Activated T-helper 1 cell treated with Interleukin-2 at 50 U/mL for 16 hours (primary cell): ENCODE results near the gene CTDNEP1.

Source experiments
- DNase-seq: peaks from one replicate; pipeline ENCODE4 v3.0.0-alpha.2; 2020; ENCODE audit warnings: low read depth

Gene CTDNEP1

DNA sequence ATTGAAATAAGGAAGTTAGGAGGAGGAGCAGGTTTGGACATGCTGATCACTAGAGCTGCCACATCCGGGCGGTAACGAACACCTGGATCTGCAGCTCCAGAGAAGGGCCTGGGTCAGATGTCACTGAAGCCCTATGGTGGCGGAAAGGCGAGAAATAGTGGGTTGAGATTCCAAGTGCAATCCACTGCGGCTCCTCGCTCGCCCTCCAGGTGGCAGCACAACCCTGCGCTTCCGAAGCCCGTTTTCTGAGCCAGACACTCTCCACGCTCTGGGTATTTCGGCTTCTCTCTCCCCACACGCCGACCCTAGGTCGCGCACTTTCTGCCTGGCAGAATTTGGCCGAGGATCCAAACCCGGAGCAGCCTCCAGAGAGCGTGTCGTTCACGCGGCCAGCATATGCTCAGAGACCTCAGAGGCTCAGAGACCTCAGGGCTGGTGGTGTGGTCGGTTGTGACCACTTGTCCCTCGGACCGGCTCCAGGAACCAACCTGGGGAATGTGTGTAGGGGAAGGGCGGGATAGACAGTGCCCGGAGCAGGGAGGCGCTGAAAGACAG is 29.1 kb upstream of the CTDNEP1 start:
- peak; percentile 74 for DNase-seq

DNA sequence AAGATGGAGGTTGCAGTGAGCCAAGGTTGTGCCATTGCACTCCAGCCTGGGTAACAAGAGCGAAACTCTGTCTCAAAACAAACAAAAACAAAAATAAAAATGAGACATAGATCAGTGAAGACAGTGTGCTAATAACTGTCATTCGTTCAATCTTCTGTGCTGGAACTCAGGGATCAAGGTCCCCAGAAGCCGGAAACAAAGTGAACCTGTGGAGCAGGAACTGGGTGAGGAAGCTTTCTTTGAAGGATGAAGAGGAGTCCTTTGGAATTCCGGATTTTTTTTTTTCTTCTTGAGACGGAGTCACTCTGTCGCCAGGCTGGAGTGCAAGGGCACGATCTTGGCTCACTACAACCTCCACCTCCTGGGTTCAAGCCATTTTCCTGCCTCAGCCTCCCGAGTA is 27.9 kb upstream of the CTDNEP1 start:
- no peak for DNase-seq

- DNase-seq, result no peak
Measured at GRCh38 chr17:7266784-7267183, 15.2 kb upstream of the CTDNEP1 start.

GRCh38 chr17:7263801-7264078 is 12.2 kb upstream of the CTDNEP1 start:
- no peak for DNase-seq

GRCh38 chr17:7262935-7263800 is 11.6 kb upstream of the CTDNEP1 start:
- DNase-seq, result no peak

- no peak for DNase-seq
Measured at GRCh38 chr17:7262192-7262934, 10.8 kb upstream of the CTDNEP1 start, which contains the start of gene CLDN7. CLDN7 (minus strand) TSS chr17:7262478; CDS start chr17:7262043, 435 bp downstream.

DNA sequence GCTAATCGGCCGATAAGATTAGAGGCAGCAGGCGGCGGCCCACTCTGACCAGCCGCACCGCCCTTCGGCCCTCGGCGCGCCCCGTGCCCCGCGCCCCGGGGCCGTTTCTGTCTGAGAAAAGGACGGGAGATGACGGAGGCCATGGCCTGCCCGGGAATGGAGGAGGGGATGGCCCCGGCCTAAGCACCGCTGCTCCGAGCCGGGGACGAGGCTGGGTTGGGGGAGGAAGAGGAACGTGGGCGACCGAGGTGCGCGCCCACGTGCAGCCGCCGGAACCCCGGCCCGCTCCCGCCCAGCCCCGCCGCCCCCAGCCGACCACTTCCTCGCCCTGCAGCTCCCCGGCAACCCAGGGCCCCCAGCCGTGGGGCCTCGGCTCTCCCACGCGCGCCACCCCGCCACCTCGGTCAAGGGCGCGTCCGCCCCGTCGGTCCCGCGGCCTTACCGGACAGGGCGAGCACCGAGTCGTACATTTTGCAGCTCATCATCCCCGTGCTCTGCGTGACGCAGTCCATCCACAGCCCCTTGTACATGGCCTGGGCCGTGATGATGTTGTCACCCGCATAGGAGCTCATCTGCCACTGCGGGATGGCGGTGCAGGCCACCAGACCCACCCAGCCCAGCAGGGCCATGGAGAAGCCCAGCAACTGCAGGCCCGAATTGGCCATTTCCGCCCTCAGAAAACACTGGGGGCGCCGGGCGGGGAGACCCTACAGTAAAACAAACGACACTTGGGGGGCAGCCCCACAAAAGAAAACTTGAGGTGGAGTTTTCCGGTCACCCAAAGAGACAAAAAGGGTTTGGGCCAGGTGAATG is 10.1 kb upstream of the CTDNEP1 start:
- DNase-seq, result no peak

DNA sequence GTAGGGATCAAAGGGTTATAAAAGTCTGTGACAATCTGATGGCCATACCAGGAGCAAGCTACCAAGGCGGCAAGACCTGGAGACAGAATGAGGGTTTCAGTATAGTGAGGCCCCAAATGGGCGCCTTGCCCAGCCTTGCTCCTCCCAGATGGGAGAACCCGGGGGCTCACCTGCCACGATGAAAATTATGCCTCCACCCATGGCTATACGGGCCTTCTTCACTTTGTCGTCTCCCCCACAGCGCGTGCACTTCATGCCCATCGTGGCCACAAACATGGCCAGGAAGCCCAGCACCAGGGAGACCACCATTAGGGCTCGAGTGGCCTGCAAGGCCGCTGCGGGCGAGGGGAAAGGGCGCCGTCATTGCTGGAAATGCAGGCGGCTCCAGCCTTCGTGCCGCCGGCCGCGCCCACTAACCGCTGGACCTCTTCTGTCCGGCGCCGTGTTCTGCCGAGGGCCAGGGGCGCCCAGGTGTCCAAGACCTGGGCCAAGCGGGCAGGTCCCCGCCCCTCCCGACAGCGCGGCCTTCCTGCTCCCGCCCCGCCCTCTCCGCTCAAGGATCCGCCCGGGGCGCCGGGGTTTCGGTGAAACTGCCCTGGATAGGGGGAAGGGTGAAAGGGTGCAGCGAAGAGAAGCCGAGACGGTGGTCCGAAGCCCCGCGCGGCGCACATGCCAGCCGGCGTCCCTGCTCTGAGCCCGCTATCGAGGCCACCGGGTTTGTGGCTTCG is 9.3 kb upstream of the CTDNEP1 start:
- no peak for DNase-seq

- DNase-seq, result no peak
Measured at GRCh38 chr17:7260151-7260550, 8.6 kb upstream of the CTDNEP1 start.

GRCh38 chr17:7259555-7259889 is 8.0 kb upstream of the CTDNEP1 start:
- DNase-seq, result no peak

- DNase-seq, result no peak
Measured at GRCh38 chr17:7258731-7259554, 7.4 kb upstream of the CTDNEP1 start.

DNA sequence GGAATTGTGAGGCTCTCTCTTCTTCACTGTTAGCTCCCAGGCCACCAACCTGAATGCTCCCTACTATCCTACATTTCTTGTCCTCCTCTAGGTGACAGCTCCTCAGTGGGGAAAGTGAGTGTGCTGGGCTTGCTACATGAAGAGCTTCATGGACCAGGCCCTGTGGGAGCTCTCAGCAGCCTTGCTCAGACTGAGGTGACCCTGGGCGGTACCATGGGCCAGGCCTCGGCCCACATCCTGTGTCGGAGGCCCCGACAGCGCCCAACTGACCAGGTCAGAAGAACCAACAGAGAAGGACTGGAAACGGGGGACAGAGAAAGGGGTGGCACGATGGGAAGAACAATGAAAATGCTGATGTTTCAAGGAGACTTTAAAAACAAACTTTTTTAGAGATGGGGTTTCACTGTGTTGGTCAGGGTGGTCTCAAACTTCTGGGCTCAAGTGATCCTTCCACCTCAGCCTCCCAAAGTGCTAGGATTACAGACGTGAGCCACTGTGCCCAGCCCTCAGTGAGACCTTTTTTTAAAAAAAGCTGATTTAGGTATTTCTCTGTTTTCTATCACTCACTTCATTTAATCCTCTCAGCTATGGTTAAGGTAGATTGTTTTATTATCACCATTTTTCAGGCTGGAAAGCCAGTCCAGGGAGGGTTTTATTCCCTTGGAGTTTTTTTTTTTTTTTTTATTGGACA is 5.4 kb upstream of the CTDNEP1 start:
- DNase-seq, result no peak

GRCh38 chr17:7254511-7254910 is 3.0 kb upstream of the CTDNEP1 start:
- no peak for DNase-seq

DNA sequence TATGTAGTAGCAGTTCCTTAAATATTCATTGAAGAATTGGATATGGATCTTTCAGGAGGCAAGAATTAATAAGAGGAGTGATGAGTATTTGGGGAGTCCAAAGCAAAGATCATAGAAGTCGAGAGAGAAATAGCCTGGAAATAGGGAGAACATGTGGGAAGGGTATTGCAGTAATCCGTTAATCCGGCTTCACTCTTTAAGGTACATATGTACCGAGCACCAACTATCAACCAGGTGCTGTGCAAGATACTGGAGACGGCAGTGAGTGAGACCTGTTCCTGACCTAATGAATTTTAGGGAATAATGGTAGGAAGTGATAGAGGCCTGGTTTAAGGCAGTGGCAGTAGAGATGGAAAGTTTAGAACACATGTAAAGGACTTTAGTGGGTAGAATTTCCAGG is 1.5 kb upstream of the CTDNEP1 start:
- DNase-seq, result no peak

DNA sequence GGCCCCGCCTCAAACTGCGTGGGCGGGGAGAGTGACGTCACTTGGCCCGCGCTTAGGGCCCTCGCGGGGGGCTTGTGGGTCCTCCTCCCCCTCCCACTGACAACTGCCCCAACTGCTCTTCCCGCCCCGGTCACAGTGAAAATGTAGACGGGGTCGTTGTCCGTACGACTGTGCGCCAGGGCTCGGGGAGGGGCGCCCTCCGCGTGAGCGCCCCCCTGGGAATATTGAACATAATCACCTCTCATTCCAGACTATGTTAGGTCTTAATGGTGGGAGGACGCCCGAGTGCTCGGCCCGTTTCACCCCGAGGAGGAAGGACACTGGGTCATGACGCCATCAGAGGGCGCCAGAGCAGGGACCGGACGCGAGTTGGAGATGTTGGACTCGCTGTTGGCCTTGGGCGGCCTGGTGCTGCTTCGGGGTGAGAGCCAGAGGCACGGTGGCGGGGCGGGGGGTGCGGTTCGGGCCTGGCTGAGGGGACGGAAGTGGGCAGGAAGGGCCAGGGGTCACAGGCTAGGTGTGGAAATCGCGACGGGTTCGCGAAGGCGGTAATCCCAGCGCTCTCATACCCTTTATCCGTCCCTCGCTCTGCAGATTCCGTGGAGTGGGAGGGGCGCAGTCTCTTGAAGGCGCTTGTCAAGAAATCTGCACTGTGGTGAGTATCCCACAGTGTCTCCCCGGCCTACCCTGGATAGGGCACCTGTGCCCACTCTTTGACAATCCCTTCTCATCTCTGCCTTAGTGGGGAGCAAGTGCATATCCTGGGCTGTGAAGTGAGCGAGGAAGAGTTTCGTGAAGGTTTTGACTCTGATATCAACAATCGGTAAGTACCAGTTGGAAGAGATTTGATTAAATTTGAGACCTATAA is 876 bp upstream of the CTDNEP1 start, which contains the start of gene ELP5:
TSS of gene ELP5 (plus strand) at position 40 of the 868 bp plus-strand sequence. CDS start at position 376, 336 bp downstream.
- peak; percentile 73 for DNase-seq

GRCh38 chr17:7250695-7251627 is 573 bp downstream of the CTDNEP1 start:
- DNase-seq, result no peak

DNA sequence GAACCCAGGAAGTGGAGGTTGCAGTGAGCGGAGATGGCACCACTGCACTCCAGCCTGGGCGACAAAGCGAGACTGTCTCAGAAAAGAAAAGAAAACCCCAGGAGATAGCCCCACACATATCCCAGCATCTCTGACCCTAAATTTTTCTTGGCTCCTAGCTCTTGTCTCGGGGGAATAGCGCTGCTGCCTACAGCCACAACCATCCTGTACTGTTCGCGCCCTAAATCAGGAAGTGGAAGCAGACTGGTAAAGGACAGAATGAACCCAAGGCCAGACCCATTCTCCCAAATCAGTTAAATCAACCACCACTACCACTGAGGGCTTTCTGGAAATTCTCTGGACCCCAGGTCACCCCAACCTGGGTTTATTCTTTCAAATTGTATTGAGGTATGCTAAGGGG is 1.7 kb downstream of the CTDNEP1 start:
- no peak for DNase-seq

DNA sequence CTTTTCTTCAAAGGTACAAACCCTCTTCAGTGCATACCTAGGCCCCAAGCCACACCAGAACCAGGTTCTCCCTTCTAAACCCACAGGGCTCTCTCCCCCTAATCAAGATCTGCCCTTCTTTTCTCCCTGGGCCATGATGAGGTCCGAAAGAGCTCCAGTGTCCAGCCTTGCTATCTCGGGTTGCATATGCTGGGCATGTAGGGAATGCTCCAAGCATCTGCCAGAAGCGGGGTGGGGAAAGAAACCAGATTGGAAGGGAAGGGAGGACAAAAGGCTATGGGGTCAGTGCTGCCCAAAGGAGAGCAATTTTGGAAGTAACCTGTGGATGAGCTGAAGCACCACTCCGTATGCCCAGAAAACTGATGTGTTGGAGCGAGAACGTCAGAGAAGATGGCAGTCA is 2.3 kb downstream of the CTDNEP1 start:
- no peak for DNase-seq
